Prostate gland (tissue), 2 donors: ENCODE data around the gene LONRF2. TPM values are rescaled to one million over a fixed set of nuclear protein-coding genes. Genes with fewer than 3 reads are reported as not detected.

ENCODE experiments used
- DNase-seq: peaks from one replicate; pipeline ENCODE4 v3.0.0-alpha.2; 2019; ENCODE audit warnings: low spot score
- H3K27ac ChIP-seq, 2 donors: fragments of 200-600 bp; sonication (generic); 2 replicates each; pipeline ENCODE4 v1.5.1; 2017 to 2019
- H3K27me3 ChIP-seq: fragments of 200-600 bp; sonication (generic); replicated peaks from 2 replicates; pipeline ENCODE4 v1.5.1; 2019; ENCODE audit not compliant: insufficient read depth
- H3K36me3 ChIP-seq, 2 donors: fragments of 200-600 bp; sonication (generic); 1 replicate in 1 of 2; 2 replicates in 1 of 2; pipeline versions ENCODE4 v1.5.1 to v1.8.1; 2017 to 2019
- H3K4me1 ChIP-seq: fragments of 200-600 bp; sonication (generic); replicated peaks from 2 replicates; pipeline ENCODE4 v1.5.1; 2019
- H3K4me3 ChIP-seq, 2 donors: fragments of 200-600 bp; sonication (generic); 2 replicates each; pipeline ENCODE4 v1.5.1; 2017 to 2019
- H3K9me3 ChIP-seq: fragments of 200-600 bp; sonication (generic); 2 replicates; pipeline ENCODE4 v1.5.1; 2017
- POLR2A ChIP-seq: fragments of 450-650 bp; IDR thresholded peaks from one replicate; pipeline ENCODE4 v1.6.1; 2016; ENCODE audit warnings: antibody characterized with exemption, mild to moderate bottlenecking
- POLR2AphosphoS5 ChIP-seq: sonication (generic); formaldehyde crosslinking; IDR thresholded peaks from one replicate; pipeline ENCODE4 v1.6.1; 2017; ENCODE audit warnings: antibody characterized with exemption
- WGBS: methylation state at CpG from one replicate; pipeline ENCODE4 v1.1.5; 2018; 5-methylcytosine and 5-hydroxymethylcytosine counted together
- intact Hi-C: fragments of 100-400 bp; cut with DNase I; formaldehyde crosslinking; loops from one replicate; pipeline ENCODE4 v1.14.2; 2022
- total RNA-seq, 2 donors: library from RNA; depleted of rRNA; stranded (reverse); fragments of >200 nt; gene quantifications; one replicate each; pipeline ENCODE4 v1.1.0, GENCODE V29; 2016
- TF ChIP-seq, protein P1 (sequence below), 4 experiments: fragments of 200-600 bp in 2 of 4; fragments of 450-650 bp in 2 of 4; sonication (generic) in 2 of 4; IDR thresholded peaks; 1 replicate in 3 of 4; 2 replicates in 1 of 4; pipeline ENCODE4 v1.5.1; 2016 to 2019; ENCODE audit warnings: antibody characterized with exemption in 4 of 4, mild to moderate bottlenecking in 2 of 4, moderate library complexity in 2 of 4

The LONRF2 gene
- total RNA-seq, 2 donors from 2014 or later = 8.2 to 20.4 TPM

DNA sequence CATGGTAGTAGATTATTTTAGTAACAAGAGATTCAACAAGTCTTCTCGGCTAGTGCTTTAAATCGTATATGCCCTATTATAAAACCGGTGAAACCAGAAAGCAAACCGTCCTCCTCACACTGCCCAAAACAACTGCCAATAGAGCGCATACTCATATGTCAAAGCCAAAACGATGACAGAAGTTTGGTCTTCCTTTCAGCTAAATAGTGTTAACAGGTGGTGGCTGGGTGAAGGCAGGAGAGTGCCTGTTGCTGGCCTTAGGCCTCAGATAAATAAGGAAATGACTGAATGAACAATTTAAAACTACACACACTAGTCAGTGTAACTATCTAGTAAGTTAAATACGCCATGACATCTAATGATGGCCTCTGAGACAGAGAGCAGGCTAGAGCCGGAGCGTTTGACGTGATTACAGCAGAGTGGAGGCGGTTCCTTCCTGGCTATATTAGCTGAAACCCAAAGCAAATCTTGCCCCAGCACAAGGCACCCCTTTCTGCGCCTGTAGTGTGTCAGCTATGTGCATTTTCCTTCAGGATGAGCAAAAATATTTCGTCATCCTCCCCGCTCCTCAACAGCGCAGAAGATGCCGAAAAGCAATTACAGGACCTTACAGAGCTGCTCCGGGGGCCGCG lies 1.6 kb downstream of the LONRF2 start:
- Histone ChIP-seq H3K9me3 (no peaks in the 10 kb centered on the region), H3K4me3 (peak overlapping the region; percentile 60 to 69), H3K27me3 (no peaks in the 10 kb centered on the region), H3K4me1 (no peaks in the 10 kb centered on the region), H3K36me3 (no peaks in the 10 kb centered on the region), H3K27ac (peak overlapping the region; percentile 83 to 84)
- WGBS = 40% methylated on average over 19 of the region's 19 CpGs
- TF ChIP-seq, protein P1, sequence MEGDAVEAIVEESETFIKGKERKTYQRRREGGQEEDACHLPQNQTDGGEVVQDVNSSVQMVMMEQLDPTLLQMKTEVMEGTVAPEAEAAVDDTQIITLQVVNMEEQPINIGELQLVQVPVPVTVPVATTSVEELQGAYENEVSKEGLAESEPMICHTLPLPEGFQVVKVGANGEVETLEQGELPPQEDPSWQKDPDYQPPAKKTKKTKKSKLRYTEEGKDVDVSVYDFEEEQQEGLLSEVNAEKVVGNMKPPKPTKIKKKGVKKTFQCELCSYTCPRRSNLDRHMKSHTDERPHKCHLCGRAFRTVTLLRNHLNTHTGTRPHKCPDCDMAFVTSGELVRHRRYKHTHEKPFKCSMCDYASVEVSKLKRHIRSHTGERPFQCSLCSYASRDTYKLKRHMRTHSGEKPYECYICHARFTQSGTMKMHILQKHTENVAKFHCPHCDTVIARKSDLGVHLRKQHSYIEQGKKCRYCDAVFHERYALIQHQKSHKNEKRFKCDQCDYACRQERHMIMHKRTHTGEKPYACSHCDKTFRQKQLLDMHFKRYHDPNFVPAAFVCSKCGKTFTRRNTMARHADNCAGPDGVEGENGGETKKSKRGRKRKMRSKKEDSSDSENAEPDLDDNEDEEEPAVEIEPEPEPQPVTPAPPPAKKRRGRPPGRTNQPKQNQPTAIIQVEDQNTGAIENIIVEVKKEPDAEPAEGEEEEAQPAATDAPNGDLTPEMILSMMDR (IDR thresholded peaks at IDR 0.05) = no peak
- TF ChIP-seq POLR2AphosphoS5 = peak; percentile 56
- intact Hi-C loops = loop anchor here (5.0 to 10.0 kb wide), 2 partner anchors 58 to 64 kb away; no protein-coding TSS in a partner anchor
- peak; percentile 28 for DNase-seq

DNA sequence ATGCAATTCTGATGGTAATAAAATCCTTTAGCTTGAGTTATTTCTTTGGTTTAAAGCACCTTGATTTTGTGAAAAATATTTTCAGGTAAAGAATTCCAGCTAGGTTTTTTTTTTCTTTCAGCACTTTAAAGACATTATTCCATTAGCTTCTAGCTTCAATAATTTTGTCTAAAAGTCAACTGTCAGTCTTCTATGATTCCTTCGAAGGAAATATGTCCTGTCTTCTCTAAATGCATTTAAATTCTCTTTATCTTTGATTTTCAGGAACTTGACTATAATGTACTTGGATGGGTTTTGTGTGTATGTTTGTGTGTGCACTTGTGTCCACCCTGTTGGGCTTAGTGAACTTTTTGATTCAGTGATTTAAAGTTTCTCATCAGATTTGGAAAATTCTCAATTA lies 4.7 kb downstream of the LONRF2 start:
- intact Hi-C loops = no loop called here
- Histone ChIP-seq H3K27me3 (no peaks in the 10 kb centered on the region), H3K4me3 (no peak overlapping the region), H3K4me1 (no peaks in the 10 kb centered on the region), H3K9me3 (no peaks in the 10 kb centered on the region), H3K36me3 (no peaks in the 10 kb centered on the region), H3K27ac (no peak overlapping the region)
- no peak for DNase-seq
- TF ChIP-seq POLR2A = no peak
- TF ChIP-seq POLR2AphosphoS5 = no peak
- TF ChIP-seq, protein P1 (IDR thresholded peaks at IDR 0.05) = no peak
- 91% methylated on average over 1 of the region's 1 CpG for WGBS

DNA sequence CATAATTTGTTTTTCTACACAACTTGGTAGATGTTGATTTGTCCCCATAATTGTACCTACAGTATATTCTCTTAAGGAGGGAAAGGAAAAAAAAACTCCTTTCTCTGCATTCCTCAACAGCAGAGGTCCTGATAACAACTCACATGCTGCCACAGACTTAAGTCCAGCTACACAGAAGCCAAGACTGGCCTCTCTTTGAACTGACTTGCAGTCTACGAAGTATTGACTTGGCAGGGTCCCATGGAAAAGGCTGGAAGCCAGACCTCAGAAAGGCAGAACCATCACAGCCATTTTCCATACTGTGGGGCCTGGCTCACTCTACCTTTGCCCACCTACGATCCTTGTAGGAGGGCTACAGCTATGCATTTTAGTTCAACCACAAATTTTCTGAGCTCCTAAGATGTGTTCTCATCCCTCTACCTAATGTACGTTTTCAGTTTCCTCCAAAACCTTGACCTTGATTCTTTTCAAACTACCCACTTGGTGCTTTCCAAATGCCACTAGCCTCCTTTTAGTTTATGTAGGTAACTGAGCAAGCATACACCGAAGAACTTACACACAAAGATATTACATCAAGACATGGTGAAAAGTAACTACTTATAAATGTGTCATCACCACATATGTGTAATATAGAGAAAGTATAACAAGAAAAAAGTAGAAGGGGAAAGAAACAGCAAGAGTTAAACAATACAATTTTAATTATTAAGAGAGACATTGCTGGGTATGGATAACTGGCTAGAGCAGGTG lies 12.2 kb downstream of the LONRF2 start:
- no peak overlapping the region for H3K27ac ChIP-seq
- no peaks in the 10 kb centered on the region for H3K27me3 ChIP-seq
- H3K4me1 ChIP-seq = no peaks in the 10 kb centered on the region
- H3K9me3 ChIP-seq = no peaks in the 10 kb centered on the region
- no peak overlapping the region for H3K4me3 ChIP-seq
- H3K36me3 ChIP-seq = no peaks in the 10 kb centered on the region
- TF ChIP-seq POLR2AphosphoS5 = no peak
- TF ChIP-seq POLR2A = no peak
- TF ChIP-seq, protein P1 (IDR thresholded peaks at IDR 0.05) = no peak
- 82% methylated on average over 4 of the region's 4 CpGs for WGBS
- no peak for DNase-seq
- intact Hi-C loops = no loop called here

DNA sequence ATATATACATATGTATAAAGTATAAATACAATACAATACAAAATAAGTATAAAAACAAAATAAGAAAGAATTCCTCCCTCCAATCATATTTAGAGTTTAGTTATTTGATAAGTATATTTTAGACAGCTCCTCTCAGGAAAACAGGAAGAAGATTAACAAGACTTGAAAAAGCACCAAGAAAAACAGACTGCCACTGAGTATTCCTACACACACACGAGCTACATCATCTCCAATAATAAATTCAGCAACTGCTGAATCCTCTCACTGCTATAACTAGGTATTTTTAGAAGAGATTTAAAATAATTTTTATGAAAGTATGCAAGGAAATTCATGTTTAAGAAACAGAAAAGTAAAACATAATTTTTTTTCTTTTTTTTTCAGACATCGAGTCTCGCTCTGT lies 13.0 kb downstream of the LONRF2 start:
- TF ChIP-seq, protein P1 (IDR thresholded peaks at IDR 0.05) = no peak
- no peak for TF ChIP-seq POLR2AphosphoS5
- TF ChIP-seq POLR2A = no peak
- DNase-seq = no peak
- Histone ChIP-seq H3K27ac (no peak overlapping the region), H3K4me1 (no peaks in the 10 kb centered on the region), H3K36me3 (no peaks in the 10 kb centered on the region), H3K4me3 (no peak overlapping the region), H3K27me3 (no peaks in the 10 kb centered on the region), H3K9me3 (no peaks in the 10 kb centered on the region)
- 75% methylated on average over 3 of the region's 3 CpGs for WGBS
- intact Hi-C loops = no loop called here

DNA sequence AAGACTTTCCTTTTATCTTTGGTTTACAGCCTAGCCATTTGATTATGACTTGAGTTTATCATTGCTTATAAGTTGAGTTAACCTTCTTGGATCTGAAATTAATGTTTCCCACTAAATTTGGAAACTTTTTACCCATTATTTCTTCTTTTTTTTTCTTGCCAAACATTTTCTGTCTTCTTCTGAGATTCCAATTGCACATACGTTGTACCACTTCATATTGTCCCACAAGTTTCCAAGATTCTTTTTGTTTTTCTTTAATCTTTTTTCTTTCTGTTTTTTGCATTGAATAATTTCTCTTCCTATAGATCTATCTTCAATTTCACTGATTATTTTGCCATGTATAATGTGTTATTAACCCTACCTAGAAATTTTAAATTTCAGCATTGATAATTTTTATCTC lies 18.6 kb downstream of the LONRF2 start:
- H3K9me3 ChIP-seq = no peaks in the 10 kb centered on the region
- no peaks in the 10 kb centered on the region for H3K4me1 ChIP-seq
- H3K36me3 ChIP-seq = no peaks in the 10 kb centered on the region
- H3K27me3 ChIP-seq = no peaks in the 10 kb centered on the region
- TF ChIP-seq POLR2AphosphoS5 = no peak
- TF ChIP-seq, protein P1 (IDR thresholded peaks at IDR 0.05) = no peak
- no peak for TF ChIP-seq POLR2A
- H3K4me3 ChIP-seq = no peak overlapping the region
- no peak overlapping the region for H3K27ac ChIP-seq
- no peak for DNase-seq
- intact Hi-C loops = no loop called here
- 94% methylated on average over 1 of the region's 1 CpG for WGBS
